ENCODE results near the gene APOA5. TPM values are rescaled to one million over a fixed set of nuclear protein-coding genes. Genes with fewer than 3 reads are reported as not detected.
"Not testable (repeated sequence)": the region's sequence is repeated elsewhere in the genome, so short reads cannot be mapped to it uniquely, and the experiment has no call there.

The APOA5 gene
- total RNA-seq, 1 experiment from 2014 or later = 0.11 TPM

GRCh38 chr11:116762132-116762531 is 29.5 kb downstream of the APOA5 start:
- Histone ChIP-seq H2AK5ac (ENCODE audit: insufficient read length, low read length) (no peak overlapping the region), H3T11ph (ENCODE audit: low read length) (no peak overlapping the region), H3K23ac (ENCODE audit: insufficient read length, low read depth, low read length) (no peak overlapping the region)

DNA sequence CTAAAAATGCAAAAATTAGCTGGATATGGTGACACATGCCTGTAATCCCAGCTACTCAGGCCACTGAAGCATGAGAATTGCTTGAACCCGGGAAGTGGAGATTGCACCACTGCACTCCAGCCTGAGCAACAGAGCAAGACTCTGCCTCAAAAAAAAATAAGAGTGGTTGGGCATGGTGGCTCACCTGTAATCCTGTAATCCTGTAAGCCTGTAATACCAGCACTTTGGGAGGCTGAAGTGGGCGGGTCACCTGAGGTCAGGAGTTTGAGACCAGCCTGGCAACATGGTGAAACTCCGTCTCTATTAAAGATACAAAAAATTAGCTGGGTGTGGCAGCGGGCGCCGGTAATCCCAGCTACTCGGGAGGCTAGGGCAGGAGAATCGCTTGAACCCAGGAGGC is 35.6 kb downstream of the APOA5 start:
- H3K18ac ChIP-seq (ENCODE audit: insufficient read length, low read depth, low read length); H3K9me3 ChIP-seq (ENCODE audit: control insufficient read depth, low read depth, low read length); H3K79me2 ChIP-seq (ENCODE audit: insufficient read depth, low read length); H2BK12ac ChIP-seq (ENCODE audit: insufficient read length, low read depth, low read length); H4K91ac ChIP-seq (ENCODE audit: insufficient read length, low read depth, low read length); H2BK20ac ChIP-seq (ENCODE audit: low read depth, low read length, poor library complexity, severe bottlenecking); H3K4me2 ChIP-seq (ENCODE audit: insufficient read depth, insufficient read length, low read length); H3K9me3 Mint-ChIP-seq; H4K20me1 ChIP-seq (ENCODE audit: control insufficient read depth, insufficient read depth, insufficient read length); H4K8ac ChIP-seq (replicated peaks; ENCODE audit: insufficient read length, low read depth, low read length); H3K4ac ChIP-seq (ENCODE audit: low read depth, low read length); H3T11ph ChIP-seq (ENCODE audit: low read length); H3K56ac ChIP-seq (ENCODE audit: insufficient read length, low read depth, low read length); H4K5ac ChIP-seq (ENCODE audit: insufficient read length, low read depth, low read length); H2AFZ ChIP-seq (ENCODE audit: low read length); H3K4me3 Mint-ChIP-seq; H2BK15ac ChIP-seq (ENCODE audit: low read depth, low read length); H3K79me1 ChIP-seq (ENCODE audit: insufficient read depth, low read depth, low read length, poor library complexity, severe bottlenecking); H3K27me3 ChIP-seq (ENCODE audit: insufficient read depth, low read length); H3K27ac ChIP-seq (ENCODE audit: insufficient read length, low read depth, low read length); DNase-seq; H3K4me1 Mint-ChIP-seq; H3K23me2 ChIP-seq (ENCODE audit: insufficient read length, low read depth, low read length, poor library complexity, severe bottlenecking); H3K27me3 Mint-ChIP-seq (ENCODE audit: low read depth); H3K14ac ChIP-seq (ENCODE audit: insufficient read depth, low read length); H3K9ac ChIP-seq (ENCODE audit: extremely low read depth, insufficient read length, low read length); H2BK120ac ChIP-seq (ENCODE audit: low read depth, low read length, poor library complexity, severe bottlenecking); H2AK5ac ChIP-seq (ENCODE audit: insufficient read length, low read length); H3K23ac ChIP-seq (ENCODE audit: insufficient read length, low read depth, low read length); H2BK5ac ChIP-seq (ENCODE audit: insufficient read length, low read length); H3K27ac Mint-ChIP-seq; H3K4me1 ChIP-seq (ENCODE audit: insufficient read depth, low read length): not testable (repeated sequence)
- peaks cover 23 to 86% (median 56%) of the 10 kb centered on the region in 3 experiments; a peak in 6 of 7 replicates for H3K36me3 Mint-ChIP-seq (ENCODE audit: insufficient read depth in 1 of 3, low read depth in 3 of 3)
- no CpG with 5 or more reads among the region's 8 CpGs for WGBS (ENCODE audit: extremely low coverage, insufficient read length, low lambda C conversion rate)

More at GRCh38 chr11:116762132-116762531, 29.5 kb downstream of the APOA5 start:
- Histone ChIP-seq H3K14ac (ENCODE audit: insufficient read depth, low read length) (no peak overlapping the region), H4K20me1 (ENCODE audit: control insufficient read depth, insufficient read depth, insufficient read length) (no peaks in the 10 kb centered on the region), H4K8ac (replicated peaks; ENCODE audit: insufficient read length, low read depth, low read length) (no peak overlapping the region), H4K5ac (ENCODE audit: insufficient read length, low read depth, low read length) (no peak overlapping the region), H2BK120ac (ENCODE audit: low read depth, low read length, poor library complexity, severe bottlenecking) (no peak overlapping the region), H2BK5ac (ENCODE audit: insufficient read length, low read length) (no peak overlapping the region), H3K4me1 (ENCODE audit: insufficient read depth, low read length) (no peaks in the 10 kb centered on the region), H3K9ac (ENCODE audit: extremely low read depth, insufficient read length, low read length) (no peak overlapping the region), H4K91ac (ENCODE audit: insufficient read length, low read depth, low read length) (no peak overlapping the region), H2AFZ (ENCODE audit: low read length) (no peak overlapping the region), H3K23me2 (ENCODE audit: insufficient read length, low read depth, low read length, poor library complexity, severe bottlenecking) (no peaks in the 10 kb centered on the region), H3K27ac (ENCODE audit: insufficient read length, low read depth, low read length) (no peak overlapping the region), H3K4ac (ENCODE audit: low read depth, low read length) (no peak overlapping the region), H2BK20ac (ENCODE audit: low read depth, low read length, poor library complexity, severe bottlenecking) (no peak overlapping the region), H2BK15ac (ENCODE audit: low read depth, low read length) (no peak overlapping the region), H3K79me2 (ENCODE audit: insufficient read depth, low read length) (no peaks in the 10 kb centered on the region), H3K4me2 (ENCODE audit: insufficient read depth, insufficient read length, low read length) (no peak overlapping the region), H2BK12ac (ENCODE audit: insufficient read length, low read depth, low read length) (no peak overlapping the region), H3K9me3 (ENCODE audit: control insufficient read depth, low read depth, low read length) (no peaks in the 10 kb centered on the region), H3K56ac (ENCODE audit: insufficient read length, low read depth, low read length) (no peak overlapping the region), H3K79me1 (ENCODE audit: insufficient read depth, low read depth, low read length, poor library complexity, severe bottlenecking) (no peaks in the 10 kb centered on the region), H3K27me3 (ENCODE audit: insufficient read depth, low read length) (no peaks in the 10 kb centered on the region), H3K18ac (ENCODE audit: insufficient read length, low read depth, low read length) (no peak overlapping the region)
- no peak for DNase-seq
- no peaks in the 10 kb centered on the region for H3K4me1 Mint-ChIP-seq
- H3K36me3 Mint-ChIP-seq (ENCODE audit: insufficient read depth in 1 of 3, low read depth in 3 of 3) = peaks cover 32 to 76% (median 59%) of the 10 kb centered on the region in 3 experiments; a peak in 6 of 7 replicates
- H3K4me3 Mint-ChIP-seq = no peak overlapping the region
- H3K27me3 Mint-ChIP-seq (ENCODE audit: low read depth) = no peaks in the 10 kb centered on the region
- H3K27ac Mint-ChIP-seq = no peak overlapping the region
- no peaks in the 10 kb centered on the region for H3K9me3 Mint-ChIP-seq
- no CpG with 5 or more reads among the region's 2 CpGs for WGBS (ENCODE audit: extremely low coverage, insufficient read length, low lambda C conversion rate)
- TF ChIP-seq, protein P1, sequence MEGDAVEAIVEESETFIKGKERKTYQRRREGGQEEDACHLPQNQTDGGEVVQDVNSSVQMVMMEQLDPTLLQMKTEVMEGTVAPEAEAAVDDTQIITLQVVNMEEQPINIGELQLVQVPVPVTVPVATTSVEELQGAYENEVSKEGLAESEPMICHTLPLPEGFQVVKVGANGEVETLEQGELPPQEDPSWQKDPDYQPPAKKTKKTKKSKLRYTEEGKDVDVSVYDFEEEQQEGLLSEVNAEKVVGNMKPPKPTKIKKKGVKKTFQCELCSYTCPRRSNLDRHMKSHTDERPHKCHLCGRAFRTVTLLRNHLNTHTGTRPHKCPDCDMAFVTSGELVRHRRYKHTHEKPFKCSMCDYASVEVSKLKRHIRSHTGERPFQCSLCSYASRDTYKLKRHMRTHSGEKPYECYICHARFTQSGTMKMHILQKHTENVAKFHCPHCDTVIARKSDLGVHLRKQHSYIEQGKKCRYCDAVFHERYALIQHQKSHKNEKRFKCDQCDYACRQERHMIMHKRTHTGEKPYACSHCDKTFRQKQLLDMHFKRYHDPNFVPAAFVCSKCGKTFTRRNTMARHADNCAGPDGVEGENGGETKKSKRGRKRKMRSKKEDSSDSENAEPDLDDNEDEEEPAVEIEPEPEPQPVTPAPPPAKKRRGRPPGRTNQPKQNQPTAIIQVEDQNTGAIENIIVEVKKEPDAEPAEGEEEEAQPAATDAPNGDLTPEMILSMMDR (conservative IDR thresholded peaks at IDR 0.05) = no peak

Data from H9 (cell line).